ENCODE measurements around the gene CD300LD.
"Not testable (repeated sequence)": the region's sequence is repeated elsewhere in the genome, so short reads cannot be mapped to it uniquely, and the experiment has no call there.

CD300LD gene

DNA sequence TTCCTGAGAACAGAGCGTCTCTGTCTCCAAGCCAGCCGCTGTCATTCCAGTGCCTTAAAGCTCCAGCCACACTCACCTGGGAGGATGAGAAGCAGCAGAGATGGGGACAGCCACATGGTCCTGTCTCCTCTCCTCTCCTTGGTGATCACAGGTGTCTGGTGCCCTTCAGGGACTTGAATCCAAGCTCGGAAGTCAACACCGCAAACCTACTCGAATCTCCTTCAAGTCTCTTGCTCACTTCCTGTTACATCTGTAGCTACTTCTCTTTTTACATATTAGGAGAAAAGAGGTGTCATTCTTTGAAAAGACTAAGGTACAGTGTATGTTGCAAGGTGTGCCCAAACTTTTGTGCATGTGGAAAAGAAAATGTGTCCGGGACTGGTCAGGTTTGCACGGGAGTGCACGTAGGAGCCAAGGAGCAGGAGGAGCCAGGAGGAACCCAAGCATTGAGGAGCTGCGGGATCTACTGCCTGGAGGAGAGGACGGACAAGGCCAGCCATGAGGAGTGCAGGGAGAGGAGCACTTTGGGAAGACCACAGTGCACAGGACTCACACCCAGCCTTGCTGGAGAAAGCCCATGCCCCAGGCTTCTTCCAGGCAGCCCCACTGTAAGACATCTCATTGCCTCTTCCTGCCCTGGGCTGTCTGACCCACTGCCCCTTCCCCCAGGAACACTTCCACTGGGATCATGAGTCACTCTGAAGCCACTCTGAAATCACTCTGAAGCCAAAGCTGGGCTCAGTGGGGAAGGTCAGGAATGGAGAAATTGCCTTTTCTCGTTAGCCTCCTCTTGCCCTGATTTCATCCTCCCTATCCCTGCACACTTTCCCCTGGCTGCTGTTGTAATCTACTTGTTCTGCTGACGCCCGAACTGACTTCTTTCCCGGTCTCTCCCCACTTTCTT is at the start of gene CD300LD:
Gene CD300LD (minus strand): TSS at position 197 of the 904 bp plus-strand sequence. CDS start 81 bp downstream, at position 116.
- no peak for DNase-seq (ENCODE audit: low spot score)

- no peak for DNase-seq (ENCODE audit: low spot score)
Observed at GRCh38 chr17:74641224-74641957, 49.3 kb upstream of the CD300LD start.

GRCh38 chr17:74639704-74640151 is 47.6 kb upstream of the CD300LD start:
- DNase-seq (ENCODE audit: low spot score) = no peak

DNA sequence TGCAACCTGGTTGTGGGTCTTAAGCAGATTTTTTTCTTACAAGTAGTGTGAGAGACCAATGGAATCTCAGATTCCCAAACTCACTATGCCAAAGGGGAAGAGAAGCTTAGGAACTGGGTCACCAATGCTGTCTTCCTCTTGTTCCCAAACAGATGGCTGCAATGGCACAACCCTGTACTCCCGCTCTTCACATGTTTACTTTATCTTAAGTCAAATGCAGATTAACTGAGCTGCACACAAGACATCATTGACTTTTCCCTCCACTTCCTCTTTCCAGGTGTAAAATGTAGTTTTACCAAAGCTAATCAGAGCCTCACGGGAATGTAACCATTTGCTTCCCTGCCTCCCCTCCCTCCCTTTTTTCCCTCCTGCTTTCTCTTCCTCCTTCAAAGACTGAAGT is 45.8 kb upstream of the CD300LD start:
- no peak for DNase-seq (ENCODE audit: low spot score)

GRCh38 chr17:74637265-74637664 is 45.2 kb upstream of the CD300LD start:
- no peak for DNase-seq (ENCODE audit: low spot score)

DNA sequence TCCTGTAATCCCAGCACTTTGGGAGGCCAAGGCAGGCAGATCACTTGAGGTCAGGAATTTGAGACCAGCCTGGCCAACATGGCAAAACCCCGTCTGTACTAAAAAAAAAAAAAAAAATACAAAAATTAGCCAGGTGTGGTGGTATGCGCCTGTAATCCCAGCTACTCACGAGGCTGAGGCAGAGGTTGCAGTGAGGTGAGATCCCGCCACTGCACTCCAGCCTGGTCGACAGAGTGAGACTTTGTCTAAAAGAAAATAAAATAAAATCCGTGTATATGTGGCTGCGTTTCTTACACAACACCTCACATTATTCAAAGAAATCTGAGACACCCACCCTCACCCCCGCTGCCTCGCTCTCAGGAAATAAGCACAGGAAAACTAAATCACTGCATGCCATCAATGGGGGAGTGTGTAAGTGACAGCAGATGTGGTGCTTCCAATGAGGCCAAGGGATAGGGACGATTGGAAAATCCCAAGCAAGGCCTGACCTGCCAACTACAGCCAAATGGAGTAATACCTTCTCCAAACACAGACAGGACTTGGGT is 44.5 kb upstream of the CD300LD start:
- not testable (repeated sequence) for DNase-seq (ENCODE audit: low spot score)

DNA sequence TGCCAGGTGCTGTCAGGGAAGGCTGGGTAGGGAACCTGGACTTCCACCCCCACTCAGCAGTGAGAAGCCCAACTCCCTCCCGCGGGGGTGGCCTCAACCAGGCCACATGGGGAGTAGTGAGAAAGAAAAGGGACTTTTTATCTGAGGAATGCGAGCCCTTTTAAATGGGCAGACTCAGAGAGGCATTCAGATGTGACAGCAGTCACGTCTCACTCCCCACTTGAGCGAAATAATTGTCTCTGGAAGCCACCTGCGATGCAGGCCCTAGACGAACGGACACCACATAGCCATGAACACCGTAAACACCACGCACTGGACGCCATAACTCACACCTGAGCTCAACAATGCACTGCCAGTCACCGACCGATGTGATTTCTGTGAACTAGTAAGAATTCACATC is 43.3 kb upstream of the CD300LD start:
- DNase-seq (ENCODE audit: low spot score) = no peak

DNA sequence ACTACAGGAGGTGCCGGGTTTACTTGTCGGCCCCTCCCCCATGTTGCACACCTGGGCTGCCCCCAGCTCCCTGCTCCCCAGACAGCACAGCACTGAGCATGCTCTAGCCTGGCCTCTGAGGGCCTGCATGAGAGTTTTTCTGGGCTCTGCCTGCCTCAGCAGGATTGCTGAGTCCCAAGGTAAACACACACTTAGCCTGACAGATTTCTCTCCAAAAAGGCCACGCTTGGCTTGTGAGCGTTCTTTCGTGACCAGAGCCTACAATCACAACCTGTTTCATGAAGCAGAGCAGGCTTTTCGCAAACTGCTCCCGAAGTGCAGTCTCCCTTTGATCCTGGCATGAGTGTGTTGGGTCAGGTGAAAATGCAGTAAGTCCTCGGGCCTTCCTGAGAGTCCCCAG is 41.2 kb upstream of the CD300LD start:
- DNase-seq (ENCODE audit: low spot score) = no peak

- no peak for DNase-seq (ENCODE audit: low spot score)
Observed at GRCh38 chr17:74632617-74633016, 40.5 kb upstream of the CD300LD start.

GRCh38 chr17:74631468-74632450 is 39.7 kb upstream of the CD300LD start:
- DNase-seq (ENCODE audit: low spot score) = peak; percentile 11

GRCh38 chr17:74630251-74630650 is 38.2 kb upstream of the CD300LD start:
- DNase-seq (ENCODE audit: low spot score) = not testable (repeated sequence)

DNA sequence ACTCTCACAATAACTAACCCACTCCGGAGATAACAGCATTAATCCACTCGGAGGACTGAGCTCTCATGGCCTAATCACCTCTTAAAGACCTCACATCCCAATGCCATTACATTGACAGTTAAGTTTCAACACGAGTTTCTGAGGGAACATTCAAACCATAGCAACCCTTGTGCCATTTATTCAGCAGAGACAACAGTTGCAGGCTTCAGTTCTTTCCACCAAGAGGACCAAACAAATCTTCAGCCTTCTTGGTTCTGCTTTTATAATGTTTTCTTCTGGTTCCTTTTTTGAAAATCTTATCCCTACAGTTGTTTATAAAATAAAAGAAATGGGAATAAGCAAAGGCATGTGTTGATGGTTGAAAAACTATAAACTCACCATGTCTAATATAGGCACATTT is 33.6 kb upstream of the CD300LD start:
- no peak for DNase-seq (ENCODE audit: low spot score)

DNA sequence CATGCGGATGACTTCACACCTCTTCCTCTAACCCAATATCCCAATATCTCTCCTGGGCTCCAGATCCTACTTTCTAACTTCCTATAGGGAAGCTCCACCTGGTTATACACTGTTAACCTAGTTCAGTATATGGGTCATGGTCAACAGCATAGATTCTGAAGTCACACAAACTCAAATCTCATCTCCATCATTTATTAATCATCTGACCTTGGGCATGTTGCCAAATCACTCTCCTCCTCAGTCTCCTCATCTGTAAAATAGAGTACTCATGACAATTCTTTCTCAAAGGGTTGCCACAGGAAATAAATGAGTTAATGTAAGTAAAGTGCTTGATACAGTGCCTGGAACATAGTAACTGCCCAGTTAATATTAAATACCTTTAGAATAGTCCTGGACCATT is 32.0 kb upstream of the CD300LD start:
- no peak for DNase-seq (ENCODE audit: low spot score)

- no peak for DNase-seq (ENCODE audit: low spot score)
Observed at GRCh38 chr17:74623693-74624093, 31.6 kb upstream of the CD300LD start, which contains the start of gene CD300E. TSS of gene CD300E (minus strand) at chr17:74623738. CDS start at chr17:74623621, 117 bp downstream.

GRCh38 chr17:74619077-74619673 is 27.1 kb upstream of the CD300LD start:
- no peak for DNase-seq (ENCODE audit: low spot score)

DNA sequence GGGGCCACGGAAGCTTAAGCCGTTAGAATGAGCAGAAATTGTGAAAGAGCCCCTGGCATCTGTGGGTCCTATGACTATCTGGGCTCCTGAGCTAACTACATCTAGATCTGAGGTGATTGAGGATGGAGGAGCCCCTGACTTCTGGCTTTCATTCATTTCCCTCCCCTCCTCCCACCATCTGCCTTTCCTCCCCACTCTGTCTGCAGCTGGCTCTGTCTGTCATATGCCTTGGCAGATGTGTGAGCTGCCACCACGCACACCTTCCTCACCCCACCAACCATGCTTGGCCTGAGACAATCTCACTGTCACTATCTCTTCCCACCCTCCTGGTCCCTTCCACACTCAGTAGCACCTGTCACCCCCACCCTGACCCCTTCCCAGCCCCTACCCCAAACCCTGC is 26.4 kb upstream of the CD300LD start:
- no peak for DNase-seq (ENCODE audit: low spot score)

GRCh38 chr17:74616696-74617095 is 24.6 kb upstream of the CD300LD start:
- no peak for DNase-seq (ENCODE audit: low spot score)

- DNase-seq (ENCODE audit: low spot score) = no peak
Observed at GRCh38 chr17:74612046-74612445, 20.0 kb upstream of the CD300LD start.

GRCh38 chr17:74610108-74610507 is 18.0 kb upstream of the CD300LD start:
- peak; percentile 24 for DNase-seq (ENCODE audit: low spot score)

DNA sequence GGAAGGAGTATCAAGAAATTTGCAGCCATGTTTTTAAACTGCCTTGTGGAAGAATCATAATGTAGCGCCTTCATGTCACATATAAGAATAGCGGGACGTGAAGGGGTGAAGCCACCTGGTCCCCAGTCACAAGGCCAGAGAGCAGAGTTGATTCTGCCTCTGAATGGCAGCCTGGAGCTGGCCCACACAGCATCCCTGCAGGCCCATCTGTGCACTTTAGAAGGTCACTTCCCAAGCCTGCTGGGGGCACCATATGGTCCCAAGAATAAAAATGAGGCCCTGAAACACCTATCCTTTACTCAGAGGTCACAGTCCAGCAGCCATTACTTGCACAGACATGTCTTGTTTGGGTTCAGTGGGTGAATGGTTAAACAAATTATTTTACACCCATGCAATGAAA is 16.4 kb upstream of the CD300LD start:
- no peak for DNase-seq (ENCODE audit: low spot score)

DNA sequence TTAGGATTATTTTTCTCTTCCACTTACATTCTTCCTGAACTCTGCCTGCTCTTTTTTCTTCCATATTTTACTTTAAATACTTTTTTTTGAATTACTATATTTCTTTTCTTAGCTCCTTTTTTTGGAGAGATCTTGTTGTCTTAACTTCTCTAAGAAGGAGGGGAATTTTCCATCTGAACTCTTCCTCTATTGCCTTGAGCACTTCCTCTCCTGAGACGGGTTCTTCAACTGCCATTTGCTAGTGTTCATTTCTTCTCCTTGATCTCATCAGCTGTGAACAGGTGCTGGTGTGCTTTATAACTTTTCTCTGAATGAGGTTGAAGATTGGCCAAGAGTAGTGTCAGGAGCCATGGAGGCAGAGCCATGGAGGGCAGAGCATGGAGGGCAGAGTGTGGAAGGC is 15.1 kb upstream of the CD300LD start:
- no peak for DNase-seq (ENCODE audit: low spot score)
